KMS-11 (cell line): ENCODE results near the gene AMIGO3.

Experiments used
- H2AFZ ChIP-seq: fragments of 200-600 bp; sonication (generic); 2 replicates; pipeline ENCODE4 v1.6.1; 2016; ENCODE audit warnings: antibody characterized with exemption, mixed run types, low read depth
- H3K27ac ChIP-seq: fragments of 200-600 bp; sonication (generic); 2 replicates; pipeline ENCODE4 v1.6.1; 2016; ENCODE audit warnings: mild to moderate bottlenecking, mixed run types
- H3K27me3 ChIP-seq: fragments of 200-600 bp; sonication (generic); 2 replicates; pipeline ENCODE4 v1.6.1; 2017; ENCODE audit warnings: mild to moderate bottlenecking, low read depth, mixed run types, moderate library complexity; ENCODE audit not compliant: insufficient read depth
- H3K36me3 ChIP-seq: fragments of 200-600 bp; sonication (generic); 2 replicates; pipeline ENCODE4 v1.6.1; 2017; ENCODE audit warnings: mild to moderate bottlenecking, mixed run types; ENCODE audit not compliant: insufficient read depth
- H3K4me1 ChIP-seq: fragments of 200-600 bp; sonication (generic); 2 replicates; pipeline ENCODE4 v1.6.1; 2016; ENCODE audit warnings: mild to moderate bottlenecking, low read depth, mixed run types; ENCODE audit not compliant: poor library complexity, severe bottlenecking
- H3K4me2 ChIP-seq: fragments of 200-600 bp; sonication (generic); 2 replicates; pipeline ENCODE4 v1.7.0; 2016; ENCODE audit warnings: mild to moderate bottlenecking, mixed run types
- H3K4me3 ChIP-seq: fragments of 200-600 bp; sonication (generic); IDR thresholded peaks from 2 replicates; pipeline ENCODE4 v1.6.1; 2017; ENCODE audit warnings: low read depth, low read length, mixed read lengths; ENCODE audit not compliant: insufficient read depth
- H3K79me2 ChIP-seq: fragments of 200-600 bp; sonication (generic); 2 replicates; pipeline ENCODE4 v1.6.1; 2016; ENCODE audit warnings: low read depth, mixed run types; ENCODE audit not compliant: insufficient read depth
- H3K9ac ChIP-seq: fragments of 200-600 bp; sonication (generic); 2 replicates; pipeline ENCODE4 v1.6.1; 2016; ENCODE audit warnings: mild to moderate bottlenecking, mixed run types
- H4K20me1 ChIP-seq: fragments of 200-600 bp; sonication (generic); 2 replicates; pipeline ENCODE4 v1.6.1; 2016; ENCODE audit warnings: mild to moderate bottlenecking, mixed run types; ENCODE audit not compliant: insufficient read depth
- CTCF ChIP-seq: fragments of 200-600 bp; sonication (generic); conservative IDR thresholded peaks from 2 replicates; pipeline ENCODE4 v1.6.1; 2017; ENCODE audit warnings: low read depth, mild to moderate bottlenecking, antibody characterized with exemption, low read length, moderate library complexity, mixed read lengths

The AMIGO3 gene

GRCh38 chr3:49671291-49672288 lies 47.9 kb downstream of the AMIGO3 start:
- Histone ChIP-seq H3K36me3 (no peaks in the 10 kb centered on the region), H3K9ac (no peak overlapping the region), H3K27me3 (no peaks in the 10 kb centered on the region), H4K20me1 (no peaks in the 10 kb centered on the region), H3K4me3 (no peak overlapping the region), H3K4me1 (peaks cover 5% of the 10 kb centered on the region), H3K27ac (no peak overlapping the region), H3K4me2 (no peak overlapping the region), H3K79me2 (no peaks in the 10 kb centered on the region), H2AFZ (no peak overlapping the region)
- peak; percentile 73 for TF ChIP-seq CTCF

- Histone ChIP-seq H3K27ac (no peak overlapping the region), H3K4me1 (peaks cover 5% of the 10 kb centered on the region), H3K9ac (no peak overlapping the region), H4K20me1 (no peaks in the 10 kb centered on the region), H3K4me2 (no peak overlapping the region), H3K4me3 (no peak overlapping the region), H2AFZ (no peak overlapping the region), H3K79me2 (no peaks in the 10 kb centered on the region), H3K36me3 (no peaks in the 10 kb centered on the region), H3K27me3 (no peaks in the 10 kb centered on the region)
- TF ChIP-seq CTCF = no peak
Measured at GRCh38 chr3:49670940-49671290, 48.6 kb downstream of the AMIGO3 start.

- Histone ChIP-seq H3K4me3 (no peak overlapping the region), H3K4me2 (no peak overlapping the region), H3K4me1 (peaks cover 5% of the 10 kb centered on the region), H3K27ac (no peak overlapping the region), H4K20me1 (no peaks in the 10 kb centered on the region), H3K9ac (no peak overlapping the region), H3K79me2 (no peaks in the 10 kb centered on the region), H3K27me3 (no peaks in the 10 kb centered on the region), H3K36me3 (no peaks in the 10 kb centered on the region), H2AFZ (no peak overlapping the region)
- no peak for TF ChIP-seq CTCF
Measured at GRCh38 chr3:49669352-49669751, 50.1 kb downstream of the AMIGO3 start.

GRCh38 chr3:49668861-49669260 lies 50.6 kb downstream of the AMIGO3 start:
- Histone ChIP-seq H3K36me3 (no peaks in the 10 kb centered on the region), H2AFZ (no peak overlapping the region), H3K27ac (no peak overlapping the region), H4K20me1 (no peaks in the 10 kb centered on the region), H3K9ac (no peak overlapping the region), H3K27me3 (no peaks in the 10 kb centered on the region), H3K4me3 (no peak overlapping the region), H3K4me2 (no peak overlapping the region), H3K79me2 (no peaks in the 10 kb centered on the region), H3K4me1 (peaks cover 5% of the 10 kb centered on the region)
- no peak for TF ChIP-seq CTCF
